Measurements from ENCODE around the gene SPDYE3.
A peak's percentile ranks its signal among the peaks of the same experiment; 100 is the strongest.

The SPDYE3 gene

DNA sequence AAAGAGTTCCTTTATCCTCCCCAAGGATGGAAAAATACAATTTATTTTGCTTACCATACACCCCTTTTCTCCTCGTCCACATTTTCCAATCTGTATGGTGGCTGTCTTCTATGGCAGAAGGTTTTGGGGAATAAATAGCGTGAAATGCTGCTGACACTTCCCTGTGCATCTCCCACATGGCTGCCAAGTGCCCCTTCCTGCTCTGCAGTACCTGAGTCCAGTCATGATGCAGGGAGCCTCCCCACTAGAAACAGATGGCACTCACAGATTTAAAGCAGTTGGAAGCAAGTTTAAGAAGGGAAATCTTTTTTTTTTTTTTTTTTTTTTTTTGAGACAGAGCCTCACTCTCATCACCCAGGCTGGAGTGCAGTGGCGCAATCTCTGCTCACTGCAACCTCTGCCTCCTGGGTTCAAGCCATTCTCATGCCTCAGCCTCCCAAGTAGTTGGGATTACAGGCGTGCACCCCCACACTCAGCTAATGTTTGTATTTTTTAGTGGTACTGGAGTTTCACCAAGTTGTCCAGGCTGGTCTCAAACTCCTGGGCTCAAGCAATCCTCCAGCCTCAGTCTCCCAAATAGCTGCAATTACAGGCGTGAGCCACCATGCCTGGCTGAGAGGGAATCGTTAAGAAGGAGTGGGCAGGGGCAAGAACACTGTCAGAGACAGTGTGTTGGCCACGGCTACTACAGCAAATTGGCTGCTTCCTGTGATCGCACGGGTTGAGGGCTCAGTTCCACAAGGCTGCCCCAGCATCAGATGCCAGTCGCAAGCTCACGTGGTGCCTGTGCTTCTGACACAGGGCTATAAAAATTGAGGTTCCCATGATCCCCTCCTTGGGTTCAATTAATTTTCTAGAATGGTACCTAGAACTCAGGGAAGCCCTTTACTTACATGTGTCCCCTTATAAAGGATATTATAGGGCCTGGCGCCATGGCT is 60.4 kb downstream of the SPDYE3 start:
- no peak for FAIRE-seq
- no peak for DNase-seq (ENCODE audit: insufficient read length, low spot score)

DNA sequence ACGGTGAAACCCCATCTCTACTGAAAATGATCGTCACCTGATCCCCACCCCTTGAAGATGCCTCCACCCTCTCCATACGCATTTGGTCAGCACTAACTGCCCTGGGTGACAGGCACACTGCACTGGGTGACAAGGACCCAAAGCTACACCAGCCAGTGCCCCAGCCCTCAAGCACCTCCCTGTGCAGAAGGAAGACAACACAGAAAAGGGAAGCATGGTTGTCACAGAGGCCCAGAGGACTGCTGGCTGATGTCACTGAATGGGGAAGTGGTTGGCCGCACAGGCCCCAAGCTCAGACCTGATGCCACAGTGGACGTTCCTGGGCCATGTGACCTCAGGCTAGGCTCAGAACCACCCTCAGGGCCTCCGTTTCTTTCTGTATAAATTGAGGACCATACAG is 61.6 kb downstream of the SPDYE3 start:
- DNase-seq (ENCODE audit: insufficient read length, low spot score) (peak; percentile 58), FAIRE-seq (peak; percentile 78)

DNA sequence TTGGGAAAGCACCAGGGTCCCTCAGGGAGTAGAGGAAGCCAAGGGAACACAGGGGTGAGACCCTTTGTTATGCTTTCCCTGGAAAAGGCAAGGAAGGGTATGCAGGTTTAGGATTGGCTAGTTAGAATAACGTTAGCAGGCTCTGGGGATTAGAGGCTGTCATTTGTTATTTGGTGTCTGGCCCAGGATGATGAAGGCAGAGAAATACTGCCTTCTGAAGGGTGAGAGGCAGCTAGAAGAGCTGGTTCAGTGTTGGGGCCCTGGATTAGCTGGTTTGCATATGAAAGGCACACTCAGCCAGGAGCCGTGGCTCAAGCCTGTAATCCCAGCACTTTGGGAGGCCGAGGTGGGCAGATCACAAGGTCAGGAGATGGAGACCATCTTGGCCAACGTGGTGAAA is 62.8 kb downstream of the SPDYE3 start:
- no peak for FAIRE-seq
- DNase-seq (ENCODE audit: insufficient read length, low spot score) = no peak

DNA sequence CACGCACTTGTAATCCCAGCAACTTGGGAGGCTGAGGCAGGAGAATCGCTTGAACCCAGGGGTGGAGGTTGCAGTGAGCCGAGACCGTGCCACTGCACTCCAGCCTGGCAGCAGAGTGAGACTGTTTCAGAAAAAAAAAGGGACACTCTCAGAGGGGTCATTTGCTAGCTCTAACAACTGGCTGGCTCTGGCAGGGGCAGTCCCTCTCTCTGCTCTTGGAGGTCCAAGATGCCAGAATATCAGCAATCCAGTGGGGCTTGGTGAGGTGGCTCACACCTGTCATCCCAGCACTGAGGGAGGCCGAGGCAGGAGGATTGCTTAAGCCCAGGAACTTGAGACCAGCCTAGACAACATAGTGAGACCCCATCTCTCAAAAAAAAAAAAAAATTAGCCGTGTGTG is 63.2 kb downstream of the SPDYE3 start:
- FAIRE-seq (no peak), DNase-seq (ENCODE audit: insufficient read length, low spot score) (no peak)

DNA sequence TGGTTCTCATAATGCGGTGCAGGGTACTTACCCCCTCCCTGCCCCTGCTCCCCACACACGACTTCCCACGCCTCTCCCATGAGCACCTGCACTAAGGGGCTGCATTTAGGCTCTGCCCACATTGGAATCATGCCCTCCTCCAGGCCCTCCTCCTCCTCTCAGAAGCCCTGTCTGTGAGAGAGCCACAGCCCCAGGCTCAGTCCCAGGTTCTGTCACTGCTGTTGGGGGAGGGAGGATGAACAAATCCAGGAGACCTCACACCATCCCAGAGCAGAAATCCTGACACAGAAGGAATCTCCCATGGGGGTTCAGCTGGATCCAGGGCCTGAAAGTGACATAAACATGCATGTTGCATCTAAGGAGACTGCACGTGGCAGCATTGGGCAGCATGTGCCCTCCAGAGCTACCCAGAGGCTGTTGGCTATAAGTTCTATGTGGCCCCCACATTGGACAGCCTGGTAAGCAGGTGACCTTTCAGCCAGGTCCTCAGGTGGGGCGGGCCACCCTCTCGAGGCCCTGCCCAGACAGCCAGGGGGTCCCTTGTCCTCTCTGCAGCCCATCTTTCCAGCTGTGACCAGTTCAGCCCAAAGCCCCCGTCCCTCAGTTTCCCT is 64.2 kb downstream of the SPDYE3 start:
- no peak for FAIRE-seq

More for the DNA sequence above, 64.2 kb downstream of the SPDYE3 start:
- DNase-seq (ENCODE audit: insufficient read length, low spot score) = no peak
